K562 (cell line): ENCODE measurements around the gene COMMD9. TPM values are rescaled to one million over a fixed set of nuclear protein-coding genes. Genes with fewer than 3 reads are reported as not detected.

Source experiments
- FOXO4 ChIP-seq: fragments of 450-650 bp; formaldehyde crosslinking; IDR thresholded peaks from 2 replicates; pipeline ENCODE4 v1.4.0; 2020; ENCODE audit warnings: mild to moderate bottlenecking, moderate library complexity
- KLF10 ChIP-seq: fragments of 250-450 bp; sonication (Bioruptor Pico); IDR thresholded peaks from 2 replicates; pipeline ENCODE4 v1.6.1; 2021; ENCODE audit warnings: matching md5 sums
- NR2C1 ChIP-seq, 2 experiments: fragments of 450-650 bp; IDR thresholded peaks; 2 replicates each; pipeline ENCODE4 v1.6.1; 2017; ENCODE audit warnings: mild to moderate bottlenecking in 2 of 2, antibody characterized with exemption in 1 of 2, inconsistent platforms in 1 of 2, missing compliant biosample characterization in 1 of 2, missing genetic modification characterization in 1 of 2
- OTX1 ChIP-seq: fragments of 450-650 bp; formaldehyde crosslinking; IDR thresholded peaks from 2 replicates; pipeline ENCODE4 v1.4.0; 2022; ENCODE audit warnings: mild to moderate bottlenecking
- SREBF1 ChIP-seq: fragments of 150-350 bp; IDR thresholded peaks from 2 replicates; pipeline ENCODE4 v1.6.1; 2014; ENCODE audit warnings: antibody characterized with exemption, low read depth, low read length, borderline replicate concordance
- TAF1 ChIP-seq: IDR thresholded peaks from 2 replicates; pipeline ENCODE4 v1.6.1; 2011; ENCODE audit warnings: mild to moderate bottlenecking, low read length, moderate library complexity; ENCODE audit not compliant: insufficient read depth, control insufficient read depth, severe bottlenecking; ENCODE audit errors: extremely low read depth
- TGIF2 ChIP-seq: sonication (generic); formaldehyde crosslinking; IDR thresholded peaks from 2 replicates; pipeline ENCODE4 v1.8.1; 2022; ENCODE audit warnings: mild to moderate bottlenecking, missing genetic modification reagents, moderate library complexity
- ZNF12 ChIP-seq: sonication (generic); formaldehyde crosslinking; IDR thresholded peaks from 2 replicates; pipeline ENCODE4 v1.4.0; 2020; ENCODE audit warnings: mild to moderate bottlenecking, missing genetic modification reagents
- ZNF217 ChIP-seq: sonication (generic); formaldehyde crosslinking; IDR thresholded peaks from 2 replicates; pipeline ENCODE4 v1.8.0; 2022; ENCODE audit warnings: mild to moderate bottlenecking, missing genetic modification reagents
- ZNF239 ChIP-seq: fragments of 250-450 bp; sonication (Bioruptor Pico); IDR thresholded peaks from 2 replicates; pipeline ENCODE4 v1.4.0; 2020; ENCODE audit warnings: mild to moderate bottlenecking
- polyA plus RNA-seq, 8 experiments: library from polyadenylated mRNA; depleted of rRNA in 4 of 8; stranded (reverse) in 5 of 8; unstranded in 3 of 8; fragments of >200 nt; fragmentation: Nextera tagmentation in 2 of 8; fragmentation: Illumina TruSeq in 1 of 8; extraction: Ambion mirVana in 2 of 8; extraction: Trizol in 1 of 8; gene quantifications; 2 replicates each; pipeline versions ENCODE4 v1.2.1 to v1.2.3, GENCODE V29; 2011 to 2014; ENCODE audit warnings: inconsistent platforms in 1 of 8, missing spikeins in 1 of 8
- total RNA-seq, 7 experiments: library from RNA; depleted of rRNA in 6 of 7; stranded (reverse); fragments of >200 nt in 6 of 7; fragmentation: Illumina TruSeq in 2 of 7; extraction: Trizol in 2 of 7; gene quantifications; 2 replicates each; pipeline versions ENCODE4 v1.2.1 to v1.2.3, GENCODE V29; 2011 to 2021; ENCODE audit warnings: low replicate concordance in 1 of 7
- TF ChIP-seq, protein P1 (sequence below): fragments of 250-450 bp; sonication (Bioruptor Pico); IDR thresholded peaks from 2 replicates; pipeline ENCODE4 v1.5.1; 2021; ENCODE audit warnings: mild to moderate bottlenecking
- TF ChIP-seq, protein P2 (sequence below): sonication (generic); formaldehyde crosslinking; IDR thresholded peaks from 2 replicates; pipeline ENCODE4 v1.9.0; 2022; ENCODE audit warnings: mild to moderate bottlenecking, missing genetic modification reagents

COMMD9 gene
- total and polyA plus RNA-seq, 9 of the 15 experiments (the other 6 are each of a cell fraction or from before 2014, with no cell fraction given) = 27.3 to 121 (median 48.0) TPM

DNA sequence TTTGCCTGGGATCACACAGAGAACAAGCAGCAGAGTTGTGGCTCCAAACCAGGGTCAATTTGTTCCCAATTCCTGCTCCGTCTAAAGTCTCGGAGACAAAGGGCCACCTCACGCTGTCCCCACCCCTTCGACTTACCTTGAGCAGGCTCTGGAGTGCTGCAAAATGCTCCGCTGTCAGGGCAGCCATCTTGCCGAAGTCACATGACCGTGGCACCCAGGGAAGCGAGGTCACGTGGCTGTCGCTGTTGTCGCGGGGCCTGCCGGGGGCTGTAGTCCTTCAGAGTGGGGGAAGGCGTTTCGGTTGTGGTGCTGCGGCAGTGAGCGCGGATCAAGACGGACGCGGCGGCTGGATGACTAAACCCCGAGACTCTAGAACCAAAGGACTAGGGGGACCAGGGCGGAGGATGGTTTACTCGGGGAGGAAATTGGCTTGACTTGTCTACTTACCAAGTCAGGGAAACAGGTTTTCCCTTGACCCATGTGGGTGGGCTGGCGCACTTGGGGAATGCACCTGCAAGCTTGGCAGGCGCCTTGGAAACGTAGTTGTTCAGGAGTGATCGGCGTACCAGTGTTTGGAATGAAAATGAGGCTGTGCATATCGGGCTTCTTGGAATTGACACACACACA, at the start of gene COMMD9 (continued):
- TF ChIP-seq ZNF12 (CRISPR knock-in tag) = no peak
- TF ChIP-seq ZNF217 (CRISPR knock-in tag) = no peak
- TF ChIP-seq NR2C1 (IDR thresholded peaks at IDR 0.05) = peak; percentile 74
- peak; percentile 93 for TF ChIP-seq NR2C1 (tag; IDR thresholded peaks at IDR 0.05)
- peak; percentile 88; the same call in 1 of the 2 replicates for TF ChIP-seq SREBF1
- no peak for TF ChIP-seq KLF10 (CRISPR knock-in tag)
- peak; percentile 86 for TF ChIP-seq TAF1
- TF ChIP-seq TGIF2 (CRISPR knock-in tag) = no peak
- TF ChIP-seq, protein P1, sequence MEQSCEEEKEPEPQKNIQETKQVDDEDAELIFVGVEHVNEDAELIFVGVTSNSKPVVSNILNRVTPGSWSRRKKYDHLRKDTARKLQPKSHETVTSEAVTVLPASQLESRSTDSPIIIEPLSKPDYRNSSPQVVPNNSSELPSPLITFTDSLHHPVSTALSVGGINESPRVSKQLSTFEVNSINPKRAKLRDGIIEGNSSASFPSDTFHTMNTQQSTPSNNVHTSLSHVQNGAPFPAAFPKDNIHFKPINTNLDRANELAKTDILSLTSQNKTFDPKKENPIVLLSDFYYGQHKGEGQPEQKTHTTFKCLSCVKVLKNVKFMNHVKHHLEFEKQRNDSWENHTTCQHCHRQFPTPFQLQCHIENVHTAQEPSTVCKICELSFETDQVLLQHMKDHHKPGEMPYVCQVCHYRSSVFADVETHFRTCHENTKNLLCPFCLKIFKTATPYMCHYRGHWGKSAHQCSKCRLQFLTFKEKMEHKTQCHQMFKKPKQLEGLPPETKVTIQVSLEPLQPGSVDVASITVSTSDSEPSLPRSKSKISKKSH (CRISPR knock-in tag) = no peak
- TF ChIP-seq ZNF239 (CRISPR knock-in tag) = 0 out of 2 replicates have a peak, but pooled peaks have one; percentile 13
- TF ChIP-seq FOXO4 (CRISPR knock-in tag) = no peak
- peak; percentile 29; the same call in 1 of the 2 replicates for TF ChIP-seq OTX1 (CRISPR knock-in tag)
- TF ChIP-seq, protein P2, sequence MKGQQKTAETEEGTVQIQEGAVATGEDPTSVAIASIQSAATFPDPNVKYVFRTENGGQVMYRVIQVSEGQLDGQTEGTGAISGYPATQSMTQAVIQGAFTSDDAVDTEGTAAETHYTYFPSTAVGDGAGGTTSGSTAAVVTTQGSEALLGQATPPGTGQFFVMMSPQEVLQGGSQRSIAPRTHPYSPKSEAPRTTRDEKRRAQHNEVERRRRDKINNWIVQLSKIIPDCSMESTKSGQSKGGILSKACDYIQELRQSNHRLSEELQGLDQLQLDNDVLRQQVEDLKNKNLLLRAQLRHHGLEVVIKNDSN (CRISPR knock-in tag) = peak; percentile 100
